ENCODE data around the gene SDK2. TPM values are rescaled to one million over a fixed set of nuclear protein-coding genes. Genes with fewer than 3 reads are reported as not detected.

SDK2 gene
- polyA plus RNA-seq, 1 of the 3 experiments (the other 2 are of a cell fraction), result 0.02 TPM

- Histone ChIP-seq H3K9me3 (no peaks in the 10 kb centered on the region), H3F3A (replicated peaks; ENCODE audit: insufficient read depth) (no peaks in the 10 kb centered on the region), H3K79me2 (ENCODE audit: insufficient read depth) (no peaks in the 10 kb centered on the region), H3K27me3 (ENCODE audit: insufficient read depth) (no peaks in the 10 kb centered on the region), H2AFZ (ENCODE audit: low read depth) (no peak overlapping the region), H3K36me3 (replicated peaks in 1 of 2; ENCODE audit: control insufficient read depth in 1 of 2, insufficient read depth in 2 of 2, low read length in 1 of 2) (no peaks in the 10 kb centered on the region), H3K27ac (ENCODE audit: low read depth in 2 of 2, low read length in 1 of 2) (no peak overlapping the region), H3K4me3 (ENCODE audit: low read depth in 2 of 2, low read length in 1 of 2) (no peak overlapping the region), H3K4me1 (ENCODE audit: control insufficient read depth in 1 of 2, insufficient read depth in 2 of 2, low read depth in 1 of 2, low read length in 1 of 2) (peaks cover 0 to 22% of the 10 kb centered on the region in 2 experiments; a peak in 1 of 4 replicates), H3K9ac (no peak overlapping the region), H3K4me2 (no peak overlapping the region), H4K20me1 (ENCODE audit: insufficient read depth) (no peaks in the 10 kb centered on the region), H3K9me2 (no peaks in the 10 kb centered on the region)
- WGBS (ENCODE audit: low lambda C conversion rate), result 80% methylated on average over 20 of the region's 20 CpGs
- CTCF ChIA-PET, result interaction anchor here (0.9 to 1.3 kb wide), 7 partner anchors 9 to 107 kb away, joined by 3 to 5 read pairs (median 3); no protein-coding TSS in a partner anchor
- TF ChIP-seq FOXM1 (IDR thresholded peaks at IDR 0.05; ENCODE audit: low read depth) (no peak), FOSL2 (IDR thresholded peaks at IDR 0.05; ENCODE audit: borderline replicate concordance, low read depth) (no peak), SIN3A (IDR thresholded peaks at IDR 0.05; ENCODE audit: borderline replicate concordance, low read depth, low read length) (no peak), MAX (IDR thresholded peaks at IDR 0.05; ENCODE audit: low read depth) (no peak), YY1 (IDR thresholded peaks at IDR 0.05; ENCODE audit: low read depth) (no peak), ZBTB33 (IDR thresholded peaks at IDR 0.05; ENCODE audit: borderline replicate concordance, low read depth) (no peak), TEAD4 (IDR thresholded peaks at IDR 0.05; ENCODE audit: borderline replicate concordance, insufficient read depth) (no peak), FOXJ3 (CRISPR knock-in tag; IDR thresholded peaks at IDR 0.05) (no peak), PBX3 (IDR thresholded peaks at IDR 0.05) (no peak), EP300 (IDR thresholded peaks at IDR 0.05; ENCODE audit: borderline replicate concordance in 1 of 2, low read depth in 1 of 2, low read length in 1 of 2) (no peak), MEF2A (IDR thresholded peaks at IDR 0.05; ENCODE audit: borderline replicate concordance, low read depth) (no peak), IRF3 (IDR thresholded peaks at IDR 0.05; ENCODE audit: low read depth, low read length) (no peak), NRF1 (IDR thresholded peaks at IDR 0.05; ENCODE audit: low read depth, low read length) (no peak), RXRA (IDR thresholded peaks at IDR 0.05; ENCODE audit: borderline replicate concordance, low read depth) (no peak), GATA2 (CRISPR knock-in tag; IDR thresholded peaks at IDR 0.05) (no peak)
- POLR2A ChIA-PET, result no interaction called here
- no peak for DNase-seq
Measured at GRCh38 chr17:73551144-73551543, 93.1 kb downstream of the SDK2 start.
